H1 (cell line): Measurements from ENCODE around the gene PFDN1. TPM values are rescaled to one million over a fixed set of nuclear protein-coding genes. Genes with fewer than 3 reads are reported as not detected.

Source experiments
- CTCF ChIA-PET: fragments of 300-600 bp; sonication (Branson Sonifier 250); formaldehyde crosslinking; loops from one replicate; lab custom pipeline; 2021; ENCODE audit not compliant: partially characterized antibody; lab: Charles Lee
- POLR2A ChIA-PET: fragments of 300-600 bp; sonication (Branson Sonifier 250); formaldehyde crosslinking; loops from one replicate; lab custom pipeline; 2021; ENCODE audit warnings: inconsistent platforms; ENCODE audit not compliant: partially characterized antibody; lab: Charles Lee
- DNase-seq, 2 experiments: peaks; one replicate each; pipeline versions ENCODE4 v3.0.0 to v3.0.0-alpha.2; 2010 to 2022; ENCODE audit warnings: low spot score in 2 of 2, low read depth in 1 of 2, mixed read lengths in 1 of 2
- FAIRE-seq: peaks from 2 replicates; lab custom pipeline; 2011; peaks lifted over from hg19 to GRCh38; lab: Jason Lieb, UNC
- H2AFZ ChIP-seq: 2 replicates; pipeline ENCODE4 v1.8.1; 2012; ENCODE audit warnings: low read length, inconsistent platforms
- H2AK5ac ChIP-seq: 2 replicates; pipeline ENCODE4 v1.6.1; 2013; ENCODE audit warnings: low read depth, low read length
- H2BK120ac ChIP-seq: replicated peaks from 2 replicates; pipeline ENCODE3; 2013; ENCODE audit warnings: low read depth, low read length, inconsistent platforms
- H2BK12ac ChIP-seq: 2 replicates; pipeline ENCODE4 v1.6.1; 2013; ENCODE audit warnings: low read depth, low read length
- H2BK15ac ChIP-seq: 2 replicates; pipeline ENCODE4 v1.6.1; 2013; ENCODE audit warnings: low read length
- H2BK20ac ChIP-seq: 2 replicates; pipeline ENCODE4 v1.6.1; 2013; ENCODE audit warnings: low read length
- H2BK5ac ChIP-seq: 2 replicates; pipeline ENCODE4 v1.6.1; 2013; ENCODE audit warnings: low read depth, low read length
- H3K14ac ChIP-seq: 2 replicates; pipeline ENCODE4 v1.6.1; 2013; ENCODE audit warnings: inconsistent platforms; ENCODE audit not compliant: insufficient read length
- H3K18ac ChIP-seq: 2 replicates; pipeline ENCODE4 v1.6.1; 2013; ENCODE audit warnings: low read length; ENCODE audit errors: extremely low read depth
- H3K23ac ChIP-seq: 2 replicates; pipeline ENCODE4 v1.6.1; 2013; ENCODE audit warnings: inconsistent platforms; ENCODE audit not compliant: insufficient read length
- H3K23me2 ChIP-seq: 2 replicates; pipeline ENCODE4 v1.6.1; 2013; ENCODE audit warnings: low read depth, low read length
- H3K27ac ChIP-seq: 2 replicates; pipeline ENCODE4 v1.6.1; 2011; ENCODE audit warnings: low read depth, low read length, inconsistent platforms
- H3K27me3 ChIP-seq, 4 experiments: replicated peaks in 1 of 4; 1 replicate in 1 of 4; 2 replicates in 3 of 4; pipeline versions ENCODE4 v1.6.1 to v1.8.1; 2011 to 2013; ENCODE audit warnings: low read length in 3 of 4, mild to moderate bottlenecking in 3 of 4, inconsistent platforms in 2 of 4, mixed read lengths in 2 of 4, moderate library complexity in 1 of 4; ENCODE audit not compliant: control insufficient read depth in 3 of 4, insufficient read depth in 3 of 4; ENCODE audit errors: extremely low read depth in 1 of 4
- H3K36me3 ChIP-seq, 4 experiments: 2 replicates each; pipeline versions ENCODE4 v1.6.1 to v1.8.1; 2011 to 2013; ENCODE audit warnings: mild to moderate bottlenecking in 4 of 4, low read length in 3 of 4, moderate library complexity in 2 of 4, control low read depth in 1 of 4, inconsistent platforms in 1 of 4; ENCODE audit not compliant: insufficient read depth in 4 of 4, control insufficient read depth in 2 of 4
- H3K4ac ChIP-seq: replicated peaks from 2 replicates; pipeline ENCODE3; 2013; ENCODE audit warnings: low read length, low read depth, mixed read lengths, inconsistent platforms; ENCODE audit not compliant: insufficient read length
- H3K4me1 ChIP-seq, 4 experiments: replicated peaks in 1 of 4; 1 replicate in 1 of 4; 2 replicates in 3 of 4; pipeline versions ENCODE4 v1.6.1 to v1.8.1; 2011 to 2013; ENCODE audit warnings: low read length in 3 of 4, inconsistent platforms in 2 of 4, mixed read lengths in 1 of 4; ENCODE audit not compliant: insufficient read depth in 4 of 4, control insufficient read depth in 3 of 4
- H3K4me2 ChIP-seq, 2 experiments: 2 replicates each; pipeline versions ENCODE4 v1.6.1 to v1.8.1; 2011 to 2013; ENCODE audit warnings: low read depth in 2 of 2, low read length in 2 of 2, control low read depth in 1 of 2, inconsistent platforms in 1 of 2, mild to moderate bottlenecking in 1 of 2; ENCODE audit not compliant: insufficient read depth in 1 of 2
- H3K4me3 ChIP-seq, 4 experiments: fragments of 200-600, 300-600 bp in 1 of 4; sonication (generic), shearing (Covaris generic), sonication (Bioruptor Twin) in 1 of 4; 2 replicates each; pipeline versions ENCODE4 v1.5.1 to v1.8.1; 2011 to 2016; ENCODE audit warnings: low read length in 4 of 4, low read depth in 3 of 4, control low read depth in 2 of 4, inconsistent platforms in 2 of 4, mild to moderate bottlenecking in 2 of 4, mixed read lengths in 1 of 4, moderate library complexity in 1 of 4; ENCODE audit not compliant: insufficient read depth in 2 of 4; ENCODE audit errors: extremely low read depth in 1 of 4
- H3K56ac ChIP-seq: replicated peaks from 2 replicates; pipeline ENCODE3; 2013; ENCODE audit warnings: low read depth, mild to moderate bottlenecking, mixed read lengths, low read length, inconsistent platforms; ENCODE audit not compliant: insufficient read length
- H3K79me1 ChIP-seq: 2 replicates; pipeline ENCODE4 v1.6.1; 2013; ENCODE audit warnings: low read depth, low read length, control low read depth
- H3K79me2 ChIP-seq, 2 experiments: 2 replicates each; pipeline versions ENCODE4 v1.6.1 to v1.8.1; 2012 to 2013; ENCODE audit warnings: low read length in 2 of 2, mild to moderate bottlenecking in 2 of 2, inconsistent platforms in 1 of 2; ENCODE audit not compliant: insufficient read depth in 2 of 2, control insufficient read depth in 1 of 2
- H3K9ac ChIP-seq, 4 experiments: replicated peaks in 1 of 4; 1 replicate in 1 of 4; 2 replicates in 3 of 4; pipeline versions ENCODE4 v1.6.1 to v1.8.1; 2011 to 2013; ENCODE audit warnings: low read depth in 3 of 4, low read length in 3 of 4, control low read depth in 2 of 4, mild to moderate bottlenecking in 2 of 4, moderate library complexity in 2 of 4, inconsistent platforms in 1 of 4; ENCODE audit errors: extremely low read depth in 1 of 4
- H3K9me3 ChIP-seq, 2 experiments: 2 replicates each; pipeline versions ENCODE4 v1.6.1 to v1.8.1; 2012 to 2013; ENCODE audit warnings: mild to moderate bottlenecking in 2 of 2, moderate library complexity in 2 of 2, control low read depth in 1 of 2, inconsistent platforms in 1 of 2, low read depth in 1 of 2, low read length in 1 of 2, mixed read lengths in 1 of 2; ENCODE audit not compliant: insufficient read depth in 2 of 2
- H4K20me1 ChIP-seq, 2 experiments: replicated peaks in 1 of 2; 2 replicates each; pipeline versions ENCODE3 to v1.8.1; 2011 to 2013; ENCODE audit warnings: inconsistent platforms in 2 of 2, low read length in 2 of 2, mild to moderate bottlenecking in 1 of 2; ENCODE audit not compliant: insufficient read depth in 2 of 2, control insufficient read depth in 1 of 2
- H4K5ac ChIP-seq: 2 replicates; pipeline ENCODE4 v1.6.1; 2013; ENCODE audit warnings: low read length, low read depth, mixed read lengths, inconsistent platforms; ENCODE audit not compliant: insufficient read length
- H4K8ac ChIP-seq: 2 replicates; pipeline ENCODE4 v1.8.0; 2013; ENCODE audit warnings: mild to moderate bottlenecking, moderate library complexity, low read length, inconsistent platforms; ENCODE audit not compliant: insufficient read depth; ENCODE audit errors: extremely low read depth
- H4K91ac ChIP-seq: replicated peaks from 2 replicates; pipeline ENCODE3; 2013; ENCODE audit warnings: low read length, mixed read lengths, inconsistent platforms; ENCODE audit not compliant: insufficient read length
- ATF3 ChIP-seq: IDR thresholded peaks from 2 replicates; pipeline ENCODE4 v1.6.1; 2011; ENCODE audit warnings: low read depth, mild to moderate bottlenecking, low read length; ENCODE audit not compliant: insufficient read depth
- CTBP2 ChIP-seq: IDR thresholded peaks from 2 replicates; pipeline ENCODE4 v1.7.0; 2011; ENCODE audit warnings: borderline replicate concordance, mild to moderate bottlenecking, moderate library complexity, mixed read lengths, low read length; ENCODE audit not compliant: insufficient read depth, insufficient read length
- CTCF ChIP-seq, 3 experiments: IDR thresholded peaks; 1 replicate in 2 of 3; 2 replicates in 1 of 3; pipeline versions ENCODE4 v1.5.1 to v1.6.1; 2011; ENCODE audit warnings: low read length in 3 of 3, mild to moderate bottlenecking in 3 of 3, inconsistent platforms in 2 of 3, low read depth in 1 of 3, moderate library complexity in 1 of 3; ENCODE audit not compliant: insufficient read depth in 1 of 3; ENCODE audit errors: control extremely low read depth in 1 of 3
- JUND ChIP-seq: IDR thresholded peaks from 2 replicates; pipeline ENCODE4 v1.6.1; 2011; ENCODE audit warnings: mild to moderate bottlenecking, improper control_type of control experiment, low read length
- KDM1A ChIP-seq: fragments of 200-600, 300-600 bp; sonication (generic); IDR thresholded peaks from 2 replicates; pipeline ENCODE4 v1.7.1; 2016; ENCODE audit warnings: mild to moderate bottlenecking, low read length, borderline replicate concordance
- NANOG ChIP-seq: IDR thresholded peaks from 2 replicates; pipeline ENCODE4 v1.6.1; 2011; ENCODE audit warnings: low read length, low read depth, mild to moderate bottlenecking, inconsistent platforms; ENCODE audit not compliant: insufficient read depth, poor library complexity, severe bottlenecking
- RXRA ChIP-seq: IDR thresholded peaks from 2 replicates; pipeline ENCODE4 v1.6.1; 2011; ENCODE audit warnings: low read depth, mild to moderate bottlenecking, low read length, moderate library complexity; ENCODE audit not compliant: insufficient read depth
- SIRT6 ChIP-seq: IDR thresholded peaks from one replicate; pipeline ENCODE4 v1.7.1; 2012; ENCODE audit warnings: low read length, inconsistent platforms
- SRF ChIP-seq: IDR thresholded peaks from 2 replicates; pipeline ENCODE4 v1.6.1; 2011; ENCODE audit warnings: mild to moderate bottlenecking, low read depth, low read length, moderate library complexity
- TCF12 ChIP-seq: IDR thresholded peaks from 2 replicates; pipeline ENCODE4 v1.6.1; 2011; ENCODE audit warnings: low read depth, mild to moderate bottlenecking, low read length
- YY1 ChIP-seq: IDR thresholded peaks from 2 replicates; pipeline ENCODE4 v1.6.1; 2011; ENCODE audit warnings: low read depth, mild to moderate bottlenecking, low read length
- WGBS, 2 experiments: shearing (Covaris generic) in 1 of 2; methylation state at CpG; one replicate each; pipeline versions ENCODE4 v1.1.6 to v1.1.7; 2013 to 2015; ENCODE audit warnings: low lambda C conversion rate in 2 of 2, mixed read lengths in 2 of 2, inconsistent platforms in 1 of 2, low coverage in 1 of 2, missing lambda C conversion rate in 1 of 2; ENCODE audit not compliant: insufficient replicate concordance in 2 of 2, insufficient coverage in 1 of 2, insufficient read length in 1 of 2; ENCODE audit errors: extremely low coverage in 1 of 2, missing lambda C conversion rate in 1 of 2; 5-methylcytosine and 5-hydroxymethylcytosine counted together
- polyA plus RNA-seq, 7 experiments: library from polyadenylated mRNA; depleted of rRNA in 3 of 7; stranded (reverse) in 5 of 7; unstranded in 2 of 7; fragments of >200 nt in 5 of 7; fragments of 200-250 nt in 2 of 7; gene quantifications; 1 replicate in 5 of 7; 2 replicates in 1 of 7; 4 replicates in 1 of 7; pipeline versions ENCODE4 v1.2.1 to v1.2.3, GENCODE V29; 2011 to 2013; ENCODE audit warnings: missing spikeins in 2 of 7, mixed read lengths in 2 of 7
- total RNA-seq: library from RNA; stranded (reverse); fragmentation: NEBNext Ultra II Directional; extraction: Animal tissue kit (Norgen Biotek cat#: 25700); gene quantifications from 2 replicates; pipeline ENCODE4 v1.2.1, GENCODE V29; 2021

The PFDN1 gene
- total and polyA plus RNA-seq, 2 of the 8 experiments (the other 6 are each of a cell fraction or from before 2014, with no cell fraction given): 53.0 to 89.6 TPM

DNA sequence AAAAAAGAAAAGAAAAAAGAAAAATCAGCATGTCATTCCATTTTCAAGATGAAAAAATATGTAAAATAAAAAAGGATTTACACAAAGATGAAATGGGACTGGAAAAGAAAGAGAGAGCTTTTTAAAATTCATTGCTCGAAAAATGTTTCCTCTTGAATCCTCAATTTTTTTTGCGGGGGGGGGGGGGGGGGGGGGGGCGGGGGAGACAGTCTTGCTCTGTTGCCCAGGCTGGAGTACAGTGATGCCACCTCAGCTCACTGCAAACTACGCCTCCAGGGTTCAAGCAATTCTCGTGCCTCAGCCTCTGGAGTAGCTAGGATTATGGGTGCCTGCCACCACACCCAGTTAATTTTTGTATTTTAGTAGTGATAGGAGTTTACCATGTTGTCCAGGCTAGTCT lies 16.5 kb downstream of the PFDN1 start:
- Histone ChIP-seq H4K8ac (no peak overlapping the region), H3K79me2 (peaks cover 0 to 75% of the 10 kb centered on the region in 2 experiments; a peak in 2 of 4 replicates), H3K36me3 (no peaks in the 10 kb centered on the region), H2BK120ac (no peak overlapping the region), H4K91ac (no peak overlapping the region), H4K20me1 (no peaks in the 10 kb centered on the region), H3K23me2 (no peaks in the 10 kb centered on the region; the same call in 1 of the 2 replicates), H3K18ac (no peak overlapping the region), H3K4me2 (no peak overlapping the region), H3K27ac (no peak overlapping the region), H3K9ac (no peak overlapping the region), H2AFZ (no peak overlapping the region), H3K27me3 (no peaks in the 10 kb centered on the region), H2BK5ac (no peak overlapping the region), H3K79me1 (no peaks in the 10 kb centered on the region; the same call in 1 of the 2 replicates), H3K4me3 (no peak overlapping the region), H2BK20ac (no peak overlapping the region), H3K14ac (no peak overlapping the region), H2AK5ac (no peak overlapping the region), H3K56ac (no peak overlapping the region), H4K5ac (no peak overlapping the region), H3K4me1 (no peaks in the 10 kb centered on the region), H2BK15ac (no peak overlapping the region), H3K4ac (no peak overlapping the region), H3K9me3 (no peaks in the 10 kb centered on the region), H2BK12ac (no peak overlapping the region), H3K23ac (no peak overlapping the region)
- CTCF ChIA-PET: interaction anchor here (0.9 to 1.6 kb wide), 2 partner anchors 15 to 46 kb away, joined by 3 to 5 read pairs; no protein-coding TSS in a partner anchor
- DNase-seq: no peak
- 100% methylated on average over 1 of the region's 5 CpGs; no CpG with 5 or more reads in 1 of the 2 experiments for WGBS, 2 experiments
- FAIRE-seq: no peak
- POLR2A ChIA-PET: no interaction called here
- no peak for TF ChIP-seq YY1
- TF ChIP-seq NANOG: no peak
- no peak for TF ChIP-seq CTBP2
- no peak for TF ChIP-seq CTCF (IDR thresholded peaks at IDR 0.05; ENCODE audit: control extremely low read depth in 1 of 3, insufficient read depth in 1 of 3, low read depth in 1 of 3, low read length in 3 of 3)
- TF ChIP-seq ATF3: no peak
- TF ChIP-seq SIRT6: no peak
- no peak for TF ChIP-seq RXRA
- TF ChIP-seq KDM1A: no peak
- TF ChIP-seq JUND: no peak
- TF ChIP-seq TCF12: no peak
- TF ChIP-seq SRF: no peak
